22Rv1 (cell line): ENCODE data around the gene CRABP1.

Experiments used
- ZFX ChIP-seq: fragments of 450-650 bp; IDR thresholded peaks from 2 replicates; pipeline ENCODE4 v1.6.1; 2017; ENCODE audit warnings: antibody characterized with exemption, borderline replicate concordance
- TF ChIP-seq, protein P1 (sequence below): fragments of 450-650 bp; IDR thresholded peaks from 2 replicates; pipeline ENCODE4 v1.5.1; 2017; ENCODE audit warnings: mild to moderate bottlenecking

GRCh38 chr15:78343276-78344060 lies 3.3 kb downstream of the CRABP1 start:
- TF ChIP-seq, protein P1, sequence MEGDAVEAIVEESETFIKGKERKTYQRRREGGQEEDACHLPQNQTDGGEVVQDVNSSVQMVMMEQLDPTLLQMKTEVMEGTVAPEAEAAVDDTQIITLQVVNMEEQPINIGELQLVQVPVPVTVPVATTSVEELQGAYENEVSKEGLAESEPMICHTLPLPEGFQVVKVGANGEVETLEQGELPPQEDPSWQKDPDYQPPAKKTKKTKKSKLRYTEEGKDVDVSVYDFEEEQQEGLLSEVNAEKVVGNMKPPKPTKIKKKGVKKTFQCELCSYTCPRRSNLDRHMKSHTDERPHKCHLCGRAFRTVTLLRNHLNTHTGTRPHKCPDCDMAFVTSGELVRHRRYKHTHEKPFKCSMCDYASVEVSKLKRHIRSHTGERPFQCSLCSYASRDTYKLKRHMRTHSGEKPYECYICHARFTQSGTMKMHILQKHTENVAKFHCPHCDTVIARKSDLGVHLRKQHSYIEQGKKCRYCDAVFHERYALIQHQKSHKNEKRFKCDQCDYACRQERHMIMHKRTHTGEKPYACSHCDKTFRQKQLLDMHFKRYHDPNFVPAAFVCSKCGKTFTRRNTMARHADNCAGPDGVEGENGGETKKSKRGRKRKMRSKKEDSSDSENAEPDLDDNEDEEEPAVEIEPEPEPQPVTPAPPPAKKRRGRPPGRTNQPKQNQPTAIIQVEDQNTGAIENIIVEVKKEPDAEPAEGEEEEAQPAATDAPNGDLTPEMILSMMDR: no peak
- no peak for TF ChIP-seq ZFX
